Skeletal muscle tissue (tissue), 4 donors: ENCODE results near the gene SLX4. TPM values are rescaled to one million over a fixed set of nuclear protein-coding genes. Genes with fewer than 3 reads are reported as not detected.

Source experiments
- H3K27ac ChIP-seq: one replicate; pipeline ENCODE4 v1.7.0; 2013; ENCODE audit warnings: mild to moderate bottlenecking, low read depth, low read length, inconsistent platforms
- H3K27me3 ChIP-seq, 3 donors: one replicate each; pipeline ENCODE4 v1.7.0; 2013; ENCODE audit warnings: low read length in 3 of 3; ENCODE audit not compliant: control insufficient read depth in 3 of 3, insufficient read depth in 3 of 3
- H3K36me3 ChIP-seq, 3 donors: one replicate each; pipeline ENCODE4 v1.7.0; 2013; ENCODE audit warnings: low read length in 3 of 3; ENCODE audit not compliant: control insufficient read depth in 3 of 3, insufficient read depth in 3 of 3
- H3K4me1 ChIP-seq, 3 donors: one replicate each; pipeline ENCODE4 v1.7.0; 2013; ENCODE audit warnings: low read length in 3 of 3, mild to moderate bottlenecking in 3 of 3; ENCODE audit not compliant: control insufficient read depth in 3 of 3, insufficient read depth in 3 of 3
- H3K4me3 ChIP-seq, 3 donors: one replicate each; pipeline ENCODE4 v1.7.0; 2013; ENCODE audit warnings: low read length in 3 of 3
- H3K9ac ChIP-seq, 3 donors: one replicate each; pipeline ENCODE4 v1.7.0; 2013; ENCODE audit warnings: low read length in 3 of 3, mild to moderate bottlenecking in 3 of 3, moderate library complexity in 2 of 3, low read depth in 1 of 3
- H3K9me3 ChIP-seq, 3 donors: one replicate each; pipeline ENCODE4 v1.7.0; 2013; ENCODE audit warnings: low read length in 3 of 3; ENCODE audit not compliant: control insufficient read depth in 3 of 3
- total RNA-seq: library from RNA; depleted of rRNA; stranded (reverse); fragments of >200 nt; gene quantifications from one replicate; pipeline ENCODE4 v1.2.3, GENCODE V29; 2014
- donor health status: Osteomylitis.

The SLX4 gene
- total RNA-seq, 1 donor from 2014 or later: 1.6 TPM

- H3K9ac ChIP-seq: no peak overlapping the region
- H3K36me3 ChIP-seq: peaks cover 15 to 18% (median 15%) of the 10 kb centered on the region in 3 donors
- H3K4me1 ChIP-seq: peaks cover 0 to 9% (median 5%) of the 10 kb centered on the region in 3 donors
Observed at GRCh38 chr16:3651461-3652372, 40.3 kb upstream of the SLX4 start.

GRCh38 chr16:3650631-3651265 is 39.3 kb upstream of the SLX4 start:
- Histone ChIP-seq H3K9me3 (no peaks in the 10 kb centered on the region), H3K36me3 (peaks cover 8 to 13% (median 9%) of the 10 kb centered on the region in 3 donors)

More at GRCh38 chr16:3651461-3652372, 40.3 kb upstream of the SLX4 start:
- Histone ChIP-seq H3K9me3 (no peaks in the 10 kb centered on the region), H3K27ac (no peak overlapping the region), H3K4me3 (no peak overlapping the region), H3K27me3 (no peaks in the 10 kb centered on the region)

GRCh38 chr16:3646348-3646920 is 35.0 kb upstream of the SLX4 start:
- Histone ChIP-seq H3K4me3 (no peak overlapping the region), H3K4me1 (peaks cover 0 to 17% (median 15%) of the 10 kb centered on the region in 3 donors), H3K9ac (peak overlapping the region in 1 of 3 donors; percentile 40), H3K9me3 (no peaks in the 10 kb centered on the region), H3K27me3 (no peaks in the 10 kb centered on the region), H3K36me3 (peaks cover 0 to 7% (median under 1%) of the 10 kb centered on the region in 3 donors), H3K27ac (peak overlapping the region; percentile 30)

More at GRCh38 chr16:3650631-3651265, 39.3 kb upstream of the SLX4 start:
- Histone ChIP-seq H3K4me3 (no peak overlapping the region), H3K4me1 (peaks cover 0 to 19% (median 15%) of the 10 kb centered on the region in 3 donors), H3K9ac (no peak overlapping the region), H3K27ac (no peak overlapping the region), H3K27me3 (no peaks in the 10 kb centered on the region)

GRCh38 chr16:3645504-3646347 is 34.3 kb upstream of the SLX4 start:
- peak overlapping the region; percentile 30 for H3K27ac ChIP-seq

GRCh38 chr16:3645108-3645503 is 33.7 kb upstream of the SLX4 start:
- Histone ChIP-seq H3K4me3 (no peak overlapping the region), H3K4me1 (peaks cover 0 to 17% (median 15%) of the 10 kb centered on the region in 3 donors), H3K9me3 (no peaks in the 10 kb centered on the region), H3K27me3 (no peaks in the 10 kb centered on the region), H3K9ac (no peak overlapping the region), H3K27ac (no peak overlapping the region), H3K36me3 (peaks cover 2 to 6% (median 5%) of the 10 kb centered on the region in 3 donors)

More at GRCh38 chr16:3645504-3646347, 34.3 kb upstream of the SLX4 start:
- Histone ChIP-seq H3K27me3 (no peaks in the 10 kb centered on the region), H3K4me3 (no peak overlapping the region), H3K9ac (peak overlapping the region in 2 of 3 donors; percentile 33 to 40), H3K36me3 (peaks cover 2 to 8% (median 3%) of the 10 kb centered on the region in 3 donors), H3K9me3 (no peaks in the 10 kb centered on the region), H3K4me1 (peaks cover 0 to 17% (median 15%) of the 10 kb centered on the region in 3 donors)

- Histone ChIP-seq H3K27ac (no peak overlapping the region), H3K9ac (no peak overlapping the region), H3K36me3 (peaks cover 2 to 6% (median 5%) of the 10 kb centered on the region in 3 donors), H3K4me3 (no peak overlapping the region), H3K27me3 (no peaks in the 10 kb centered on the region), H3K4me1 (peaks cover 0 to 17% (median 15%) of the 10 kb centered on the region in 3 donors), H3K9me3 (no peaks in the 10 kb centered on the region)
Observed at GRCh38 chr16:3643095-3643730, 31.8 kb upstream of the SLX4 start.

- Histone ChIP-seq H3K9me3 (no peaks in the 10 kb centered on the region), H3K9ac (no peak overlapping the region), H3K27me3 (no peaks in the 10 kb centered on the region)
Observed at GRCh38 chr16:3642397-3643094, 31.1 kb upstream of the SLX4 start.

GRCh38 chr16:3641801-3642396 is 30.5 kb upstream of the SLX4 start:
- H3K4me1 ChIP-seq: peaks cover 0 to 17% (median 15%) of the 10 kb centered on the region in 3 donors
- no peak overlapping the region for H3K27ac ChIP-seq
- peaks cover 2 to 6% (median 5%) of the 10 kb centered on the region in 3 donors for H3K36me3 ChIP-seq
- H3K27me3 ChIP-seq: no peaks in the 10 kb centered on the region
- no peak overlapping the region for H3K9ac ChIP-seq
- no peaks in the 10 kb centered on the region for H3K9me3 ChIP-seq
- no peak overlapping the region for H3K4me3 ChIP-seq

More at GRCh38 chr16:3642397-3643094, 31.1 kb upstream of the SLX4 start:
- Histone ChIP-seq H3K4me1 (peaks cover 0 to 17% (median 15%) of the 10 kb centered on the region in 3 donors), H3K27ac (no peak overlapping the region), H3K4me3 (no peak overlapping the region), H3K36me3 (peaks cover 2 to 6% (median 5%) of the 10 kb centered on the region in 3 donors)
